ENCODE data around the gene PDIA5.

DNA sequence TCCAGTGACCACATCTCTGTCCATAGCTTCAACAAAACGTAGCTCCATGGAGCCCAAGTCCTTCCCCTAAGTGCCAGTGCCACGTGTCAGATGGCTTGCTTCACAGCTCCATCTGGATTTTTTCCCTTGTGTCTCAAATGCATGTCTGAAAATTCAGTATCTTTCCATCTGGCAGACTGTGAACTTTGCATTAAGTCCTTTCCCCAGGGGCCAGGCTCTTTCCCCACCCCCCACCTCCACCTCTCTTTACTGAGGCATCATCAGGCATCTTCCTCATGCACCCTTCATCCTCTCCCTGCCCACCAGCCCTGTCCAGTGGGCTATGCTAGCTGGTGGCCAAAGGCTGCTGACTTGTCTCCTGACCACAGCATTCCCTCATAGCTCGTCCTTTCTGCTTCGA is 53.7 kb downstream of the PDIA5 start:
- TF ChIP-seq RAD21 (conservative IDR thresholded peaks at IDR 0.05) (no peak), EZH2 (IDR thresholded peaks at IDR 0.05; ENCODE audit: borderline replicate concordance, insufficient read depth, low read length, poor library complexity, severe bottlenecking) (no peak)
- TF ChIP-seq, protein P1, sequence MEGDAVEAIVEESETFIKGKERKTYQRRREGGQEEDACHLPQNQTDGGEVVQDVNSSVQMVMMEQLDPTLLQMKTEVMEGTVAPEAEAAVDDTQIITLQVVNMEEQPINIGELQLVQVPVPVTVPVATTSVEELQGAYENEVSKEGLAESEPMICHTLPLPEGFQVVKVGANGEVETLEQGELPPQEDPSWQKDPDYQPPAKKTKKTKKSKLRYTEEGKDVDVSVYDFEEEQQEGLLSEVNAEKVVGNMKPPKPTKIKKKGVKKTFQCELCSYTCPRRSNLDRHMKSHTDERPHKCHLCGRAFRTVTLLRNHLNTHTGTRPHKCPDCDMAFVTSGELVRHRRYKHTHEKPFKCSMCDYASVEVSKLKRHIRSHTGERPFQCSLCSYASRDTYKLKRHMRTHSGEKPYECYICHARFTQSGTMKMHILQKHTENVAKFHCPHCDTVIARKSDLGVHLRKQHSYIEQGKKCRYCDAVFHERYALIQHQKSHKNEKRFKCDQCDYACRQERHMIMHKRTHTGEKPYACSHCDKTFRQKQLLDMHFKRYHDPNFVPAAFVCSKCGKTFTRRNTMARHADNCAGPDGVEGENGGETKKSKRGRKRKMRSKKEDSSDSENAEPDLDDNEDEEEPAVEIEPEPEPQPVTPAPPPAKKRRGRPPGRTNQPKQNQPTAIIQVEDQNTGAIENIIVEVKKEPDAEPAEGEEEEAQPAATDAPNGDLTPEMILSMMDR (IDR thresholded peaks at IDR 0.05; ENCODE audit: poor library complexity, severe bottlenecking) = no peak
